Fibroblast of lung (primary cell): ENCODE data around the gene CDK15. TPM values are rescaled to one million over a fixed set of nuclear protein-coding genes. Genes with fewer than 3 reads are reported as not detected.

ENCODE experiments used
- DNase-seq, 2 donors: peaks; one replicate each; pipeline versions ENCODE4 v3.0.0 to v3.0.0-alpha.2; 2010; ENCODE audit warnings: low read depth in 2 of 2
- H2AFZ ChIP-seq: 2 replicates; pipeline ENCODE4 v1.5.1; 2012; ENCODE audit warnings: low read length, control low read depth, inconsistent platforms
- H3K27ac ChIP-seq: 2 replicates; pipeline ENCODE4 v1.5.1; 2011; ENCODE audit warnings: low read length, control low read depth; ENCODE audit not compliant: insufficient read depth
- H3K27me3 ChIP-seq: 2 replicates; pipeline ENCODE4 v1.5.1; 2011; ENCODE audit warnings: mild to moderate bottlenecking, low read length; ENCODE audit not compliant: control insufficient read depth, insufficient read depth
- H3K36me3 ChIP-seq: 2 replicates; pipeline ENCODE4 v1.5.1; 2011; ENCODE audit warnings: low read length; ENCODE audit not compliant: control insufficient read depth, insufficient read depth
- H3K4me1 ChIP-seq: 2 replicates; pipeline ENCODE4 v1.5.1; 2011; ENCODE audit warnings: low read length; ENCODE audit not compliant: control insufficient read depth, insufficient read depth; ENCODE audit errors: extremely low read depth
- H3K4me2 ChIP-seq: 2 replicates; pipeline ENCODE4 v1.5.1; 2011; ENCODE audit warnings: low read length, control low read depth; ENCODE audit not compliant: insufficient read depth; ENCODE audit errors: extremely low read depth
- H3K4me3 ChIP-seq, 4 experiments: fragments of 200-600 bp in 1 of 4; sonication (generic) in 1 of 4; replicated peaks in 1 of 4; 2 replicates each; pipeline ENCODE4 v1.5.1; 2011 to 2016; ENCODE audit warnings: low read length in 4 of 4, low read depth in 3 of 4, mild to moderate bottlenecking in 3 of 4, control low read depth in 2 of 4, inconsistent platforms in 1 of 4, mixed read lengths in 1 of 4; ENCODE audit not compliant: insufficient read depth in 1 of 4; ENCODE audit errors: control extremely low read depth in 1 of 4
- H3K79me2 ChIP-seq: 2 replicates; pipeline ENCODE4 v1.5.1; 2012; ENCODE audit warnings: mild to moderate bottlenecking, low read length, inconsistent platforms; ENCODE audit not compliant: control insufficient read depth, insufficient read depth
- H3K9ac ChIP-seq: 2 replicates; pipeline ENCODE4 v1.5.1; 2011; ENCODE audit warnings: mild to moderate bottlenecking, low read length, control low read depth; ENCODE audit not compliant: insufficient read depth
- H3K9me3 ChIP-seq: 2 replicates; pipeline ENCODE4 v1.5.1; 2012; ENCODE audit warnings: low read depth, low read length; ENCODE audit not compliant: control insufficient read depth, insufficient read depth
- H4K20me1 ChIP-seq: 2 replicates; pipeline ENCODE4 v1.5.1; 2011; ENCODE audit warnings: low read length; ENCODE audit not compliant: control insufficient read depth, insufficient read depth; ENCODE audit errors: extremely low read depth
- EZH2 ChIP-seq: IDR thresholded peaks from 2 replicates; pipeline ENCODE4 v1.5.1; 2012; ENCODE audit warnings: low read length, control low read depth, mild to moderate bottlenecking; ENCODE audit errors: missing control alignments
- polyA plus RNA-seq, 2 donors: library from polyadenylated mRNA; depleted of rRNA in 1 of 2; stranded (reverse) in 1 of 2; unstranded in 1 of 2; fragments of >200 nt; gene quantifications; 2 replicates each; pipeline ENCODE4 v1.2.1, GENCODE V29; 2011 to 2012; ENCODE audit warnings: missing spikeins in 1 of 2
- total RNA-seq: library from RNA; depleted of rRNA; stranded (reverse); fragments of >200 nt; gene quantifications from 2 replicates; pipeline ENCODE4 v1.2.1, GENCODE V29; 2014
- TF ChIP-seq, protein P1 (sequence below), 2 donors: IDR thresholded peaks in 1 of 2; conservative IDR thresholded peaks in 1 of 2; 1 replicate in 1 of 2; 2 replicates in 1 of 2; pipeline ENCODE4 v1.5.1; 2011 to 2012; ENCODE audit warnings: low read length in 2 of 2, control low read depth in 1 of 2, inconsistent platforms in 1 of 2, low read depth in 1 of 2, mild to moderate bottlenecking in 1 of 2

The CDK15 gene
- total and polyA plus RNA-seq, 2 donors (not counting 1 experiment from before 2014, with no cell fraction given), result 2.3 to 5.1 TPM

DNA sequence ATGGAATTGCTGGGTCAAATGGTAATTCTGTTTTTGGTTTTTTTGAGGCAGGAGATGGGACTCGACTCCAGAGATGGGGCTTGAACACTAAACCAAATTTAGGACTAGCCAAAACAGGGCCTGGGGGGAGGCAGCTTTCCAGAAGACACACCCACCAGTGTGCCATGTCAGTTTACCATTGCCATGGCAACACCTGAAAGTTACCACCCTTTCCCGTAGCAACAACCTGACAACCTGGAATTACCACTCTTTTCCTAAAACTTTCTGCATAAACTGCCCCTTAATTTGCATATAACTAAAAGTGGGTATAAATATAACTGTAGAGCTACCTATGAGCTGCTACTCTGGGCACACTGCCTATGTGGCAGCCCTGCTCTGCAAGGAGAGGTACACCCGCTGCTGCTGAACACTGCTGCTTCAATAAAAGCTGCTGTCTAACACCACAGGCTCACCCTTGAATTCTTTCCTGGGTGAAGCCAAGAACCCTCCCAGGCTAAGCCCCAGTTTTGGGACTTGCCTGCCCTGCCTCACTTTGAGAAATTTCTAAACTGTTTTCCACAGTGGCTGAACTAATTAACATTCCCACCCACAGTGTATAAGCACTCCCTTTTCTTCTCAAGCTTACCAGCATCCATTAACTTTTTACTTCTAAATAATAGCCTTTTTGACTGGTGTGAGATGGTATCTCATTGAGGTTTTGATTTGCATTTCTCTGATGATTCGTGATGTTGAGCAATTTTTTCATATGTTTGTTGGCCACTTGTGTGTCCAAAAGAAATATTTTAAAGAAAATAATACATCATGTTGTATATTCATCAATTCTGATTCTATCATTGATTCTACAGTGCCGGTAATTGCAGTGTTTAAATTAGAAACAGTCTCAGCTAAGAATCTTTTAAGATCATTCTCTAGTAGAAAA is 10.6 kb downstream of the CDK15 start:
- no peak for DNase-seq
- Histone ChIP-seq H2AFZ (no peak overlapping the region), H3K79me2 (no peaks in the 10 kb centered on the region), H3K4me3 (no peak overlapping the region), H3K9ac (no peak overlapping the region), H3K36me3 (no peaks in the 10 kb centered on the region), H3K27ac (no peak overlapping the region), H3K9me3 (no peaks in the 10 kb centered on the region), H4K20me1 (no peaks in the 10 kb centered on the region), H3K27me3 (no peaks in the 10 kb centered on the region), H3K4me1 (peaks cover 2% of the 10 kb centered on the region), H3K4me2 (no peak overlapping the region)
- TF ChIP-seq, protein P1, sequence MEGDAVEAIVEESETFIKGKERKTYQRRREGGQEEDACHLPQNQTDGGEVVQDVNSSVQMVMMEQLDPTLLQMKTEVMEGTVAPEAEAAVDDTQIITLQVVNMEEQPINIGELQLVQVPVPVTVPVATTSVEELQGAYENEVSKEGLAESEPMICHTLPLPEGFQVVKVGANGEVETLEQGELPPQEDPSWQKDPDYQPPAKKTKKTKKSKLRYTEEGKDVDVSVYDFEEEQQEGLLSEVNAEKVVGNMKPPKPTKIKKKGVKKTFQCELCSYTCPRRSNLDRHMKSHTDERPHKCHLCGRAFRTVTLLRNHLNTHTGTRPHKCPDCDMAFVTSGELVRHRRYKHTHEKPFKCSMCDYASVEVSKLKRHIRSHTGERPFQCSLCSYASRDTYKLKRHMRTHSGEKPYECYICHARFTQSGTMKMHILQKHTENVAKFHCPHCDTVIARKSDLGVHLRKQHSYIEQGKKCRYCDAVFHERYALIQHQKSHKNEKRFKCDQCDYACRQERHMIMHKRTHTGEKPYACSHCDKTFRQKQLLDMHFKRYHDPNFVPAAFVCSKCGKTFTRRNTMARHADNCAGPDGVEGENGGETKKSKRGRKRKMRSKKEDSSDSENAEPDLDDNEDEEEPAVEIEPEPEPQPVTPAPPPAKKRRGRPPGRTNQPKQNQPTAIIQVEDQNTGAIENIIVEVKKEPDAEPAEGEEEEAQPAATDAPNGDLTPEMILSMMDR (conservative IDR thresholded peaks at IDR 0.05 in 1 of 2, IDR thresholded peaks at IDR 0.05 in 1 of 2; ENCODE audit: low read depth in 1 of 2, low read length in 2 of 2), result no peak
- TF ChIP-seq EZH2, result no peak

DNA sequence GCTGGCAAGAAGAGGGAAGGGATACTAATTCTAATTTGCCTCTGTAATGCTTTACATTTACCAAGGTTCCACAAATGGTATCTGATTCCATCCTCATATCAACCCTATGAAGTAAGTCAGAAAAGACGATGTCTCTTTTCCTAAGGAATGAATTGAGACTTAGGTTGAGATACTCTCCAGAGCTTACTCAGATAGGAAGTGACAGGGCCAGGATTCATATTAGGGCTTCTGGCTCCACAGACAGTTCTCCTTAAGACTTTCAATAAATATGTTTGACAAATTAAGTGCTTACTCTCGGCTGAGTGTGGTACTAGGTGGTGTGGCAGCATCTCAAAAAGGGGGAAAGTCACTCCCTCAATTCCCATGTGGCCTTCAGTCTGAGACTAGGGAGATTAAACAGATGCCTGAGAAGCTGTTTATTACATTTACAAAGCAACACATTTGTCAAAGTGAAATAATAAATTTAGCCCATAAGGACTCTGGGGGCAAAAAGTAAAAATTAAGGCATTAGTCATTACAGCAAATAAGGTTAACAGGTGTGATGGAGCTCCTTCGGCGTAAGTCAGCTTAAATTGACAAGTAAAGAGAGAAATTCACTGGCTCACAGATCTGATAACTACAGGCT is 14.2 kb downstream of the CDK15 start:
- H3K4me2 ChIP-seq, result no peak overlapping the region
- H3K36me3 ChIP-seq, result no peaks in the 10 kb centered on the region
- no peaks in the 10 kb centered on the region for H3K79me2 ChIP-seq
- no peak for TF ChIP-seq EZH2
- TF ChIP-seq, protein P1 (conservative IDR thresholded peaks at IDR 0.05 in 1 of 2, IDR thresholded peaks at IDR 0.05 in 1 of 2; ENCODE audit: low read depth in 1 of 2, low read length in 2 of 2), result no peak
- H4K20me1 ChIP-seq, result no peaks in the 10 kb centered on the region
- no peak for DNase-seq
- no peaks in the 10 kb centered on the region for H3K9me3 ChIP-seq
- no peak overlapping the region for H3K27ac ChIP-seq
- H3K27me3 ChIP-seq, result no peaks in the 10 kb centered on the region
- H3K4me3 ChIP-seq, result no peak overlapping the region
- no peak overlapping the region for H2AFZ ChIP-seq
- H3K9ac ChIP-seq, result no peak overlapping the region
- no peaks in the 10 kb centered on the region for H3K4me1 ChIP-seq

DNA sequence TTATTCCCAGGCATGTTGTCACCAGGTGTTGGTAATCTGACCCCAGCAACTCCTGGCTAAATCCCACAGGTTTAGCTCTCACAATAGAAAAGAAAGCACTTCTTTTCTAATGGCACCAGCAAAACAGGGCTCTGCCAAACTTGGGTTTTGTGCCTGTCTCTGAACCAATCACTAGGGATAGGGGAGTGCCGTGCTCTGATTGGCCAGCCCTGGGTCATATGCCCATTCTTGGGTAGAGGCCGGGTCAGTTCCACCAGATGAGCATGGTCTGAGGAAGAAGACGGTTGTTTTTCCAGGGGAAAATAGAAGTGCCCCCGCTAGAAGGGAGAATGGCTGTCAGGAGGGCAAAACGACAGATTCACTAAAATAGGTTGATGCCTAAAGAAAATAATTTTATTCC is 14.7 kb downstream of the CDK15 start:
- no peak overlapping the region for H3K9ac ChIP-seq
- H4K20me1 ChIP-seq, result no peaks in the 10 kb centered on the region
- H3K36me3 ChIP-seq, result peaks cover 2% of the 10 kb centered on the region
- DNase-seq, result no peak
- H2AFZ ChIP-seq, result no peak overlapping the region
- H3K4me1 ChIP-seq, result no peaks in the 10 kb centered on the region
- H3K4me3 ChIP-seq, result no peak overlapping the region
- H3K27me3 ChIP-seq, result no peaks in the 10 kb centered on the region
- H3K9me3 ChIP-seq, result no peaks in the 10 kb centered on the region
- TF ChIP-seq, protein P1 (conservative IDR thresholded peaks at IDR 0.05 in 1 of 2, IDR thresholded peaks at IDR 0.05 in 1 of 2; ENCODE audit: low read depth in 1 of 2, low read length in 2 of 2), result no peak
- no peak for TF ChIP-seq EZH2
- no peaks in the 10 kb centered on the region for H3K79me2 ChIP-seq
- H3K4me2 ChIP-seq, result no peak overlapping the region
- H3K27ac ChIP-seq, result no peak overlapping the region
